K562 (cell line): ENCODE results near the gene KDF1. TPM values are rescaled to one million over a fixed set of nuclear protein-coding genes. Genes with fewer than 3 reads are reported as not detected.

Experiments
- ATAC-seq: fragments of 200-7000 bp; cut with Tn5 transposase; 3 replicates; pipeline ENCODE4 v1.9.1; 2020; ENCODE audit warnings: moderate library complexity
- BruUV-seq: library from RNA; stranded (reverse); fragments of 400-500 nt; replicated peaks from 2 replicates; lab custom pipeline; 2021; lab: Mats Ljungman, UMichigan
- CTCF ChIA-PET: fragments of 300-600 bp; formaldehyde crosslinking; extraction: SDS; loops from one replicate; lab custom pipeline; 2021; ENCODE audit warnings: low intra/inter-chr PET ratio; lab: Yijun Ruan, JAX
- POLR2A ChIA-PET: fragments of 300-600, 350-650 bp; sonication (Branson Sonifier 250); formaldehyde crosslinking; extraction: SDS; loops from one replicate; lab custom pipeline; 2021; ENCODE audit warnings: antibody characterized with exemption, inconsistent platforms; lab: Yijun Ruan, JAX
- DNase-seq, 4 experiments: peaks; one replicate each; pipeline versions ENCODE4 v3.0.0 to v3.0.0-alpha.2; 2011 to 2018; ENCODE audit warnings: low spot score in 3 of 4, mixed read lengths in 3 of 4; ENCODE audit errors: extremely low read depth in 1 of 4
- FAIRE-seq: peaks from 2 replicates; lab custom pipeline; 2011; peaks lifted over from hg19 to GRCh38; lab: Jason Lieb, UNC
- H2AFZ ChIP-seq: 2 replicates; pipeline ENCODE4 v1.6.0; 2011; ENCODE audit warnings: low read depth, low read length, control low read depth, inconsistent platforms
- H3K27ac ChIP-seq: fragments of 200-600 bp; 3 replicates; pipeline ENCODE4 v1.8.0; 2011; ENCODE audit warnings: low read depth, mild to moderate bottlenecking, control low read depth, inconsistent platforms, low read length, moderate library complexity, mixed read lengths; ENCODE audit errors: extremely low read depth
- H3K27me3 ChIP-seq, 2 experiments: fragments of 300-600 bp in 1 of 2; 2 replicates in 1 of 2; 3 replicates in 1 of 2; pipeline versions ENCODE4 v1.6.0 to v1.8.0; 2011; ENCODE audit warnings: inconsistent platforms in 2 of 2, low read length in 2 of 2, mild to moderate bottlenecking in 1 of 2, mixed read lengths in 1 of 2, moderate library complexity in 1 of 2; ENCODE audit not compliant: control insufficient read depth in 2 of 2, insufficient read depth in 2 of 2
- H3K36me3 ChIP-seq: fragments of 300-600 bp; 3 replicates; pipeline ENCODE4 v1.8.0; 2011; ENCODE audit warnings: mild to moderate bottlenecking, low read length, inconsistent platforms; ENCODE audit not compliant: control insufficient read depth, insufficient read depth
- H3K4me1 ChIP-seq, 2 experiments: fragments of 200-600 bp in 1 of 2; replicated peaks in 1 of 2; 2 replicates in 1 of 2; 3 replicates in 1 of 2; pipeline versions ENCODE4 v1.5.1 to v1.8.0; 2011; ENCODE audit warnings: inconsistent platforms in 2 of 2, low read length in 2 of 2, mild to moderate bottlenecking in 1 of 2, mixed read lengths in 1 of 2, moderate library complexity in 1 of 2; ENCODE audit not compliant: control insufficient read depth in 2 of 2, insufficient read depth in 2 of 2
- H3K4me2 ChIP-seq: 2 replicates; pipeline ENCODE4 v1.6.1; 2011; ENCODE audit warnings: low read length, control low read depth, inconsistent platforms, mixed read lengths; ENCODE audit not compliant: insufficient read depth
- H3K4me3 ChIP-seq: fragments of 200-600 bp; sonication (generic), shearing (Covaris generic); 2 replicates; pipeline ENCODE4 v1.5.1; 2016; ENCODE audit warnings: control low read depth, inconsistent platforms
- H3K79me2 ChIP-seq: fragments of 200-600 bp; 3 replicates; pipeline ENCODE4 v1.8.0; 2011; ENCODE audit warnings: low read length, inconsistent platforms; ENCODE audit not compliant: control insufficient read depth, insufficient read depth
- H3K9ac ChIP-seq, 2 experiments: 2 replicates each; pipeline versions ENCODE4 v1.6.0 to v1.6.1; 2011; ENCODE audit warnings: low read depth in 2 of 2, low read length in 2 of 2, control low read depth in 1 of 2, inconsistent platforms in 1 of 2, mild to moderate bottlenecking in 1 of 2, mixed read lengths in 1 of 2; ENCODE audit not compliant: insufficient read depth in 1 of 2
- H3K9me1 ChIP-seq: one replicate; pipeline ENCODE4 v1.6.0; 2011; ENCODE audit warnings: inconsistent platforms, mild to moderate bottlenecking, low read length, moderate library complexity; ENCODE audit not compliant: control insufficient read depth, insufficient read depth
- H3K9me3 ChIP-seq: replicated peaks from 2 replicates; pipeline ENCODE4 v1.5.1; 2011; ENCODE audit warnings: low read depth, low read length, inconsistent platforms; ENCODE audit not compliant: control insufficient read depth, insufficient read depth
- H4K20me1 ChIP-seq: replicated peaks from 2 replicates; pipeline ENCODE4 v1.6.1; 2011; ENCODE audit warnings: low read length, inconsistent platforms, mixed read lengths; ENCODE audit not compliant: control insufficient read depth, insufficient read depth
- CSDE1 ChIP-seq, 2 experiments: fragments of 450-650 bp; IDR thresholded peaks; 2 replicates each; pipeline ENCODE4 v1.6.1; 2016; ENCODE audit warnings: mild to moderate bottlenecking in 1 of 2
- FOXP1 ChIP-seq: sonication (generic); formaldehyde crosslinking; IDR thresholded peaks from 2 replicates; pipeline ENCODE4 v1.8.0; 2022; ENCODE audit warnings: mild to moderate bottlenecking, missing genetic modification reagents
- KLF16 ChIP-seq: IDR thresholded peaks from 2 replicates; pipeline ENCODE4 v1.6.1; 2016; ENCODE audit warnings: antibody characterized with exemption
- MITF ChIP-seq: IDR thresholded peaks from 2 replicates; pipeline ENCODE4 v1.6.1; 2014; ENCODE audit warnings: antibody characterized with exemption
- MYNN ChIP-seq, 2 experiments: sonication (generic); formaldehyde crosslinking in 1 of 2; IDR thresholded peaks; 2 replicates each; pipeline versions ENCODE4 v1.5.0 to v1.6.1; 2016 to 2020; ENCODE audit warnings: antibody characterized with exemption in 1 of 2, missing genetic modification reagents in 1 of 2
- PRMT5 ChIP-seq: sonication (generic); formaldehyde crosslinking; IDR thresholded peaks from 2 replicates; pipeline ENCODE4 v1.5.0; 2020; ENCODE audit warnings: missing genetic modification reagents
- RFX5 ChIP-seq: IDR thresholded peaks from 2 replicates; pipeline ENCODE4 v1.6.1; 2011; ENCODE audit warnings: low read depth, mild to moderate bottlenecking, improper control_type of control experiment, low read length
- TRIM24 ChIP-seq, 2 experiments: fragments of 450-650 bp; IDR thresholded peaks; 2 replicates each; pipeline ENCODE4 v1.6.1; 2016
- WGBS: fragments of 100-300 bp; shearing (Covaris generic); methylation state at CpG from one replicate; pipeline ENCODE4 v1.1.6; 2016; ENCODE audit warnings: low coverage, mixed read lengths; ENCODE audit not compliant: insufficient coverage; ENCODE audit errors: missing lambda C conversion rate; 5-methylcytosine and 5-hydroxymethylcytosine counted together
- in situ Hi-C: fragments of 300-500 bp; cut with MboI; formaldehyde crosslinking; loops from 4 replicates; pipeline ENCODE4 v1.15.0; 2018; ENCODE audit warnings: inconsistent platforms, mixed read lengths
- intact Hi-C: fragments of 100-400 bp; cut with micrococcal nuclease; formaldehyde crosslinking; loops from 2 replicates; pipeline ENCODE4 v1.14.2; 2022
- polyA plus RNA-seq, 8 experiments: library from polyadenylated mRNA; depleted of rRNA in 4 of 8; stranded (reverse) in 5 of 8; unstranded in 3 of 8; fragments of >200 nt; fragmentation: Nextera tagmentation in 2 of 8; fragmentation: Illumina TruSeq in 1 of 8; extraction: Ambion mirVana in 2 of 8; extraction: Trizol in 1 of 8; gene quantifications; 2 replicates each; pipeline versions ENCODE4 v1.2.1 to v1.2.3, GENCODE V29; 2011 to 2014; ENCODE audit warnings: inconsistent platforms in 1 of 8, missing spikeins in 1 of 8
- total RNA-seq, 7 experiments: library from RNA; depleted of rRNA in 6 of 7; stranded (reverse); fragments of >200 nt in 6 of 7; fragmentation: Illumina TruSeq in 2 of 7; extraction: Trizol in 2 of 7; gene quantifications; 2 replicates each; pipeline versions ENCODE4 v1.2.1 to v1.2.3, GENCODE V29; 2011 to 2021; ENCODE audit warnings: low replicate concordance in 1 of 7
- TF ChIP-seq, protein P1 (sequence below): sonication (generic); formaldehyde crosslinking; IDR thresholded peaks from 2 replicates; pipeline ENCODE4 v1.8.0; 2022; ENCODE audit warnings: mild to moderate bottlenecking, missing genetic modification reagents
- TF ChIP-seq, protein P2 (sequence below), 2 experiments: fragments of 450-650 bp; IDR thresholded peaks; 2 replicates each; pipeline ENCODE4 v1.6.1; 2016; ENCODE audit warnings: mild to moderate bottlenecking in 2 of 2, borderline replicate concordance in 1 of 2, low read depth in 1 of 2, moderate library complexity in 1 of 2
- TF ChIP-seq, protein P3 (sequence below): fragments of 250-450 bp; sonication (Bioruptor Pico); IDR thresholded peaks from 2 replicates; pipeline ENCODE4 v1.8.0; 2022; ENCODE audit warnings: moderate library complexity, mild to moderate bottlenecking, inconsistent platforms

The KDF1 gene
- total and polyA plus RNA-seq, 9 of the 15 experiments (the other 6 are each of a cell fraction or from before 2014, with no cell fraction given), result 0.38 to 1.9 (median 0.83) TPM

DNA sequence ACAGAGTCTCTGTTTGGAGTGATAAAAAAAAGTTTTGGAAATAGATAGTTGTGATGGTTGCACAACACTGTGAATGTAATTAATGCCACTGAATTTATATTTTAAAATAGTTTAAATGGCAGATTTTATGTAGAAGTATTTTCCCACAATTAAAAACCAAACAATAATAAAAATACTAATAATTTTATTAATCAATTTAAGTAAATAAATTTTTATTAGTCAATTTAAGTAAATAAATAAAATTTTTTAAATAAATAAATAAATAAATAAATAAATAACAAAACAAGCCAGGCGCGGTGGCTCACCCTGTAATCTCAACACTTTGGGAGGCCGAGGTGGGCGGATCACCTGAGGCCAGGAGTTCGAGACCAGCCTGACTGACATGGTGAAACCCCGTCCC lies 4.9 kb upstream of the KDF1 start:
- no peaks in the 10 kb centered on the region for H3K9me1 ChIP-seq
- H3K9ac ChIP-seq, result no peak overlapping the region
- peaks cover 5 to 23% of the 10 kb centered on the region in 2 experiments; a peak in 4 of 5 replicates for H3K27me3 ChIP-seq
- DNase-seq (no peak), ATAC-seq (no peak), FAIRE-seq (no peak)
- no peaks in the 10 kb centered on the region for H3K9me3 ChIP-seq
- POLR2A ChIA-PET, result no interaction called here
- no peak overlapping the region for H3K4me2 ChIP-seq
- no TSS peak for BruUV-seq
- H3K36me3 ChIP-seq, result no peaks in the 10 kb centered on the region
- no peak overlapping the region for H3K27ac ChIP-seq
- no peak overlapping the region for H2AFZ ChIP-seq
- H3K4me1 ChIP-seq, result peaks cover 5 to 9% of the 10 kb centered on the region in 2 experiments; a peak in 4 of 5 replicates
- in situ Hi-C loops (no loop called here), intact Hi-C loops (no loop called here)
- no peak overlapping the region for H3K4me3 ChIP-seq
- H4K20me1 ChIP-seq, result no peaks in the 10 kb centered on the region
- WGBS, result 24% methylated on average over 6 of the region's 6 CpGs
- CTCF ChIA-PET, result no interaction called here
- H3K79me2 ChIP-seq, result no peaks in the 10 kb centered on the region
- TF ChIP-seq MITF, result no peak
- no peak for TF ChIP-seq CSDE1 (IDR thresholded peaks at IDR 0.05)
- TF ChIP-seq, protein P1, sequence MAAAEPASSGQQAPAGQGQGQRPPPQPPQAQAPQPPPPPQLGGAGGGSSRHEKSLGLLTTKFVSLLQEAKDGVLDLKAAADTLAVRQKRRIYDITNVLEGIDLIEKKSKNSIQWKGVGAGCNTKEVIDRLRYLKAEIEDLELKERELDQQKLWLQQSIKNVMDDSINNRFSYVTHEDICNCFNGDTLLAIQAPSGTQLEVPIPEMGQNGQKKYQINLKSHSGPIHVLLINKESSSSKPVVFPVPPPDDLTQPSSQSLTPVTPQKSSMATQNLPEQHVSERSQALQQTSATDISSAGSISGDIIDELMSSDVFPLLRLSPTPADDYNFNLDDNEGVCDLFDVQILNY (CRISPR knock-in tag), result no peak
- no peak for TF ChIP-seq MYNN (IDR thresholded peaks at IDR 0.05)
- no peak for TF ChIP-seq MYNN (CRISPR knock-in tag; IDR thresholded peaks at IDR 0.05)
- TF ChIP-seq PRMT5 (CRISPR knock-in tag), result no peak
- TF ChIP-seq KLF16, result no peak
- TF ChIP-seq, protein P2, sequence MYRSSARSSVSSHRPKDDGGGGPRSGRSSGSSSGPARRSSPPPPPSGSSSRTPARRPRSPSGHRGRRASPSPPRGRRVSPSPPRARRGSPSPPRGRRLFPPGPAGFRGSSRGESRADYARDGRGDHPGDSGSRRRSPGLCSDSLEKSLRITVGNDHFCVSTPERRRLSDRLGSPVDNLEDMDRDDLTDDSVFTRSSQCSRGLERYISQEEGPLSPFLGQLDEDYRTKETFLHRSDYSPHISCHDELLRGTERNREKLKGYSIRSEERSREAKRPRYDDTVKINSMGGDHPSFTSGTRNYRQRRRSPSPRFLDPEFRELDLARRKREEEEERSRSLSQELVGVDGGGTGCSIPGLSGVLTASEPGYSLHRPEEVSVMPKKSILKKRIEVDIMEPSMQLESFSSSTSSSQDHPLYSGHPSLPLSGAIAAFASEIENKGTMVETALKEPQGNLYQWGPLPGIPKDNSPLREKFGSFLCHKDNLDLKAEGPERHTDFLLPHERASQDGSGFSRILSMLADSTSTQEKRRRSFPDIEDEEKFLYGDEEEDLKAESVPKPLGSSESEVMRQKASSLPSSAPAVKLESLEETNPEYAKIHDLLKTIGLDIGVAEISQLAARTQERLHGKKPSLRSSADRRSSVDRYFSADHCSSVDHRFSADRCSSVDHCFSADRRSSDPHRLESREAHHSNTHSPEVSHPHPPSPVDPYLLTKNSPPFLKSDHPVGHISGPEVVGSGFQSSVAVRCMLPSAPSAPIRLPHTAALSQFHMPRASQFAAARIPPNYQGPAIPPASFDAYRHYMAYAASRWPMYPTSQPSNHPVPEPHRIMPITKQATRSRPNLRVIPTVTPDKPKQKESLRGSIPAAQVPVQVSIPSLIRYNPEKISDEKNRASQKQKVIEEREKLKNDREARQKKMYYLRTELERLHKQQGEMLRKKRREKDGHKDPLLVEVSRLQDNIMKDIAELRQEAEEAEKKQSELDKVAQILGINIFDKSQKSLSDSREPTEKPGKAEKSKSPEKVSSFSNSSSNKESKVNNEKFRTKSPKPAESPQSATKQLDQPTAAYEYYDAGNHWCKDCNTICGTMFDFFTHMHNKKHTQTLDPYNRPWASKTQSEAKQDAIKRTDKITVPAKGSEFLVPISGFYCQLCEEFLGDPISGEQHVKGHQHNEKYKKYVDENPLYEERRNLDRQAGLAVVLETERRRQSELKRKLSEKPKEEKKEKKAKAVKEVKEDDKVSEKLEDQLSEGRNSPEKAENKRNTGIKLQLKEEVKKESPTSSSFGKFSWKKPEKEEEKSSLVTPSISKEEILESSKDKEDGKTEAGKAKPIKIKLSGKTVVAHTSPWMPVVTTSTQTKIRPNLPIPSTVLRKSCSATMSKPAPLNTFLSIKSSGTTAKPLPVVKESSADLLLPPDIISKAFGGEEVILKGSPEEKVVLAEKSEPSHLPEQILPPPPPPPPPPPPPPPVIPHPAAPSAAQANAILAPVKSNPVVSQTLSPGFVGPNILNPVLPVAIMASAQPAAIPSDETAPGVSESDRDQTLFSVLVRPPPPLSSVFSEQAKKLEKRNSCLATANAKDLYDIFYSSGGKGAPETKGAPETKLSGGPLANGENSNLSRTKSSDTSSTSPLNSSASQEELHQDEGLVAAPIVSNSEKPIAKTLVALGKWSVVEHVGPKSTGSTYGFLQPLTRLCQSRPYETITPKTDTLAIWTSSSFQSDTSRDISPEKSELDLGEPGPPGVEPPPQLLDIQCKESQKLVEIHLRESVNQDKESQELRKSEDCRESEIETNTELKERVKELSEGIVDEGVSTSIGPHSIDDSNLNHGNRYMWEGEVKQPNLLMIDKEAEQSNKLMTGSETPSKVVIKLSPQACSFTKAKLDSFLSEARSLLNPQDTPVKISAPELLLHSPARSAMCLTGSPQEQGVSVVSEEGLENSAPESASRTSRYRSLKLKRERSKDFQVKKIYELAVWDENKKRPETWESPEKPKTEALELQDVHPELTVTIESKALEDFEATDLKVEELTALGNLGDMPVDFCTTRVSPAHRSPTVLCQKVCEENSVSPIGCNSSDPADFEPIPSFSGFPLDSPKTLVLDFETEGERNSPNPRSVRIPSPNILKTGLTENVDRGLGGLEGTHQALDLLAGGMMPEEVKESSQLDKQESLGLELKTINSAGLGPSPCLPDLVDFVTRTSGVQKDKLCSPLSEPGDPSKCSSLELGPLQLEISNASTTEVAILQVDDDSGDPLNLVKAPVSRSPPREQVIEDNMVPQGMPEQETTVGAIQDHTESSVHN (IDR thresholded peaks at IDR 0.05; ENCODE audit: borderline replicate concordance in 1 of 2, low read depth in 1 of 2), result no peak
- TF ChIP-seq, protein P3, sequence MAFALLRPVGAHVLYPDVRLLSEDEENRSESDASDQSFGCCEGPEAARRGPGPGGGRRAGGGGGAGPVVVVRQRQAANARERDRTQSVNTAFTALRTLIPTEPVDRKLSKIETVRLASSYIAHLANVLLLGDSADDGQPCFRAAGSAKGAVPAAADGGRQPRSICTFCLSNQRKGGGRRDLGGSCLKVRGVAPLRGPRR (CRISPR knock-in tag), result no peak
- no peak for TF ChIP-seq TRIM24 (IDR thresholded peaks at IDR 0.05)
- TF ChIP-seq RFX5, result no peak
- no peak for TF ChIP-seq FOXP1 (CRISPR knock-in tag)
